ENCODE results near the gene IPO4. TPM values are rescaled to one million over a fixed set of nuclear protein-coding genes. Genes with fewer than 3 reads are reported as not detected.
A peak's percentile ranks its signal among the peaks of the same experiment; 100 is the strongest.

IPO4 gene
- total and polyA plus RNA-seq, 2 donors (not counting 1 experiment from before 2014, with no cell fraction given): 12.4 to 25.3 TPM

DNA sequence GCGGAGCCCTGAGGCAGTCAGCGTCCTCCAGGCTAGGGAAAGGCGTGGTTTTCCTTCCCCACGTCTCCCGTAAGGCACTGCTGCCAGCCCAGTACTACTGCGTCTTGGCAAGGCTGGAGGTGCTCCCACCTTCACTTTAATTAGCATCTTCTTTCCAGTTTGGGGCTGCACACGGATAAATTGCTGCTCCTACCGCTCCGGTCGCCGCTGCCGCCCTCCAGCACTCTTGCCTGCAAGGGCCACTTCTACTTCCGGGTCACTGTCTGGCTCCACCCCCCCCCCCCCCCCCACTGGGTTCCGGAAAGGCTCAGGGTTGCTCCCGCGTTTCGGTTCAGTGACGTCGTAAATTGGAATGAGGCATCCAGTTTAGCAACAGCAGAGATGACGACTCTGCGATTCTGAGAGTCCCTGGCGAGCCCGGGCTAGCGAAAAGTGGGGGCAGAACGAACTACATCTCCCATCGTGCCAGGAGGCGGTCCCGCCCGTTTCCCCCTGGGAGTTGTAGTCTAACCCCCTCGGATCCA is 43.6 kb upstream of the IPO4 start, which contains the start of gene NEDD8:
Gene NEDD8 (minus strand): TSS at position 247 of the 524 bp plus-strand sequence. CDS start 100 bp downstream, at position 147.
- DNase-seq (ENCODE audit: low read depth in 2 of 2): peak; percentile 94 to 96
- H2AFZ ChIP-seq (ENCODE audit: low read length): peak within 1 kb of the TSS; percentile 96
- peaks cover 15% of the 10 kb centered on the region for H3K4me1 ChIP-seq (ENCODE audit: control insufficient read depth, extremely low read depth, insufficient read depth, low read length)
- TF ChIP-seq EZH2 (IDR thresholded peaks at IDR 0.05; ENCODE audit: low read length, missing control alignments): no peak
- TF ChIP-seq, protein P1, sequence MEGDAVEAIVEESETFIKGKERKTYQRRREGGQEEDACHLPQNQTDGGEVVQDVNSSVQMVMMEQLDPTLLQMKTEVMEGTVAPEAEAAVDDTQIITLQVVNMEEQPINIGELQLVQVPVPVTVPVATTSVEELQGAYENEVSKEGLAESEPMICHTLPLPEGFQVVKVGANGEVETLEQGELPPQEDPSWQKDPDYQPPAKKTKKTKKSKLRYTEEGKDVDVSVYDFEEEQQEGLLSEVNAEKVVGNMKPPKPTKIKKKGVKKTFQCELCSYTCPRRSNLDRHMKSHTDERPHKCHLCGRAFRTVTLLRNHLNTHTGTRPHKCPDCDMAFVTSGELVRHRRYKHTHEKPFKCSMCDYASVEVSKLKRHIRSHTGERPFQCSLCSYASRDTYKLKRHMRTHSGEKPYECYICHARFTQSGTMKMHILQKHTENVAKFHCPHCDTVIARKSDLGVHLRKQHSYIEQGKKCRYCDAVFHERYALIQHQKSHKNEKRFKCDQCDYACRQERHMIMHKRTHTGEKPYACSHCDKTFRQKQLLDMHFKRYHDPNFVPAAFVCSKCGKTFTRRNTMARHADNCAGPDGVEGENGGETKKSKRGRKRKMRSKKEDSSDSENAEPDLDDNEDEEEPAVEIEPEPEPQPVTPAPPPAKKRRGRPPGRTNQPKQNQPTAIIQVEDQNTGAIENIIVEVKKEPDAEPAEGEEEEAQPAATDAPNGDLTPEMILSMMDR (conservative IDR thresholded peaks at IDR 0.05 in 1 of 2, IDR thresholded peaks at IDR 0.05 in 1 of 2; ENCODE audit: low read depth in 1 of 2, low read length in 2 of 2): no peak
- peak within 1 kb of the TSS; percentile 76 for H3K9ac ChIP-seq (ENCODE audit: insufficient read depth, low read length)
- peaks cover 64% of the 10 kb centered on the region for H3K79me2 ChIP-seq (ENCODE audit: control insufficient read depth, insufficient read depth, low read length)
- no peaks in the 10 kb centered on the region for H3K9me3 ChIP-seq (ENCODE audit: control insufficient read depth, insufficient read depth, low read depth, low read length)
- H3K4me2 ChIP-seq (ENCODE audit: extremely low read depth, insufficient read depth, low read length): peak within 1 kb of the TSS; percentile 100
- peak within 1 kb of the TSS; percentile 89 for H3K27ac ChIP-seq (ENCODE audit: insufficient read depth, low read length)
- peak within 1 kb of the TSS; percentile 66 to 82 (median 73) for H3K4me3 ChIP-seq (replicated peaks in 1 of 4; ENCODE audit: control extremely low read depth in 1 of 4, insufficient read depth in 1 of 4, low read depth in 3 of 4, low read length in 4 of 4)
- H3K27me3 ChIP-seq (ENCODE audit: control insufficient read depth, insufficient read depth, low read length): no peaks in the 10 kb centered on the region
- peaks cover 12% of the 10 kb centered on the region for H3K36me3 ChIP-seq (ENCODE audit: control insufficient read depth, insufficient read depth, low read length)
- H4K20me1 ChIP-seq (ENCODE audit: control insufficient read depth, extremely low read depth, insufficient read depth, low read length): no peaks in the 10 kb centered on the region

DNA sequence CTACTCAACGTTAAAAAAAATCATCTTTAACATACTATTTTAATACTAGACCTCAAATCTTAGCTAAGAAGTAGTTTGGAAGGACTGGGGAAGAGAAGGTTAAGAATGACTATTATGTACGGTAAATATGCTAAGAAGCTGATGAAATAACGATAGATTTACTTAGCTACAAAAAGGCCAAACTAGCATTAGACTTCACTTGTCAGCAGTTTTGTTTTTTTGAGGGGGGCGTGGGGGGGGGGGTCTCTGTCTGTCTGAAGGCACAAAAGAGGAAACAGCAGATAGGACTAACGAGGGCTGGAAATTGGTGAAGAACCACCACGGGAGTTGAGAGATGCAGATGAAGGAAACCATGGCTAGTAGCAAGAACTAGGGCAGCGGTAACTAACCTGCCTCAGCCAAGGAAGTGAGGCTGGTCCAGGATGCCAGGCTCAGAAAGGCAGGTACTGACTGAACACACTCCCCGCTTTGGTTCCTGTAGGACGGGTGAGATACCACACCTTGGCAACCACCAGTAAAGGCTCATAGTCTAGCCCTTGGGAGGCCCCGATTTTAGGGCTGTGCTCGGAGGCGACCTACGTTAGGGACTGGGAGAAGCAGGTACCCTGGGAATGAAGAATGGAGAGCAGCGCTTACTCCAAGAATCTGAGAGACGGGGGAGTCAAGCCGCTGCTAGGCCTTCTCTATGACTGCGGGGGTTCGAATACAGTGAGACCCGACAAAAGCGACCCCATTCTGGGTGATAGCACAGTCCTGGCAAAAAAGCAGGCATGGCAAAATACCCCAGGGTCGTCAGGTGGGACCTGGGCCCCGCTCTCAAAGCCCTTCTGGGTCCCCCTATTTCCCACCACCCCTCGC is 42.9 kb upstream of the IPO4 start:
- H3K27me3 ChIP-seq (ENCODE audit: control insufficient read depth, insufficient read depth, low read length): no peaks in the 10 kb centered on the region
- H3K36me3 ChIP-seq (ENCODE audit: control insufficient read depth, insufficient read depth, low read length): peaks cover 6% of the 10 kb centered on the region
- TF ChIP-seq EZH2 (IDR thresholded peaks at IDR 0.05; ENCODE audit: low read length, missing control alignments): no peak
- TF ChIP-seq, protein P1 (conservative IDR thresholded peaks at IDR 0.05 in 1 of 2, IDR thresholded peaks at IDR 0.05 in 1 of 2; ENCODE audit: low read depth in 1 of 2, low read length in 2 of 2): no peak
- H3K4me3 ChIP-seq (replicated peaks in 1 of 4; ENCODE audit: control extremely low read depth in 1 of 4, insufficient read depth in 1 of 4, low read depth in 3 of 4, low read length in 4 of 4): peak overlapping the region; percentile 66 to 82 (median 73)
- H4K20me1 ChIP-seq (ENCODE audit: control insufficient read depth, extremely low read depth, insufficient read depth, low read length): no peaks in the 10 kb centered on the region
- H3K4me1 ChIP-seq (ENCODE audit: control insufficient read depth, extremely low read depth, insufficient read depth, low read length): peaks cover 15% of the 10 kb centered on the region
- H3K9me3 ChIP-seq (ENCODE audit: control insufficient read depth, insufficient read depth, low read depth, low read length): no peaks in the 10 kb centered on the region
- peaks cover 70% of the 10 kb centered on the region for H3K79me2 ChIP-seq (ENCODE audit: control insufficient read depth, insufficient read depth, low read length)
- no peak for DNase-seq (ENCODE audit: low read depth in 2 of 2)
- H3K4me2 ChIP-seq (ENCODE audit: extremely low read depth, insufficient read depth, low read length): peak overlapping the region; percentile 57
- H3K27ac ChIP-seq (ENCODE audit: insufficient read depth, low read length): peak overlapping the region; percentile 89
- H2AFZ ChIP-seq (ENCODE audit: low read length): peak overlapping the region; percentile 89
- H3K9ac ChIP-seq (ENCODE audit: insufficient read depth, low read length): peak overlapping the region; percentile 76

DNA sequence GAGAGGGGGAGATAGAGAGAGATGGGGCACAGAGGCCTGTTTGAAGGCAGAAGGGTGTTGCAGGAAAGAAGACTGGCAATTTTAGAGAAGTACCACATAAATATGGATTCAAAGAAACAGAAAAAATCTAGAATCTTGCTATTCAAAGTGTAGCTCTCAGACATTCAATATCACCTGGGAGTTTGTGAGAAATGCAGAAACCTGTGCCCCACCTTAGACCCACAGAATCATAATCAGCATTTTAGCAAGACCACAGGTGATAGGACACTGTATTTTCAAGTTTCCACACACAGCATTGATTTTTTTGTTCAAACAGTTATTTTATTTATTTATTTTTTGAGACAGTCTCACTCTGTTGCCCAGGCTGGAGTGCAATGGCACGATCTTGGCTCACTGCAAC is 40.3 kb upstream of the IPO4 start:
- peaks cover 3% of the 10 kb centered on the region for H3K36me3 ChIP-seq (ENCODE audit: control insufficient read depth, insufficient read depth, low read length)
- H3K27me3 ChIP-seq (ENCODE audit: control insufficient read depth, insufficient read depth, low read length): no peaks in the 10 kb centered on the region
- no peak overlapping the region for H2AFZ ChIP-seq (ENCODE audit: low read length)
- no peak for TF ChIP-seq EZH2 (IDR thresholded peaks at IDR 0.05; ENCODE audit: low read length, missing control alignments)
- TF ChIP-seq, protein P1 (conservative IDR thresholded peaks at IDR 0.05 in 1 of 2, IDR thresholded peaks at IDR 0.05 in 1 of 2; ENCODE audit: low read depth in 1 of 2, low read length in 2 of 2): no peak
- peaks cover 69% of the 10 kb centered on the region for H3K79me2 ChIP-seq (ENCODE audit: control insufficient read depth, insufficient read depth, low read length)
- no peak overlapping the region for H3K9ac ChIP-seq (ENCODE audit: insufficient read depth, low read length)
- no peak overlapping the region for H3K27ac ChIP-seq (ENCODE audit: insufficient read depth, low read length)
- H3K4me2 ChIP-seq (ENCODE audit: extremely low read depth, insufficient read depth, low read length): no peak overlapping the region
- no peaks in the 10 kb centered on the region for H3K9me3 ChIP-seq (ENCODE audit: control insufficient read depth, insufficient read depth, low read depth, low read length)
- no peaks in the 10 kb centered on the region for H4K20me1 ChIP-seq (ENCODE audit: control insufficient read depth, extremely low read depth, insufficient read depth, low read length)
- no peak for DNase-seq (ENCODE audit: low read depth in 2 of 2)
- peaks cover 14% of the 10 kb centered on the region for H3K4me1 ChIP-seq (ENCODE audit: control insufficient read depth, extremely low read depth, insufficient read depth, low read length)
- H3K4me3 ChIP-seq (replicated peaks in 1 of 4; ENCODE audit: control extremely low read depth in 1 of 4, insufficient read depth in 1 of 4, low read depth in 3 of 4, low read length in 4 of 4): no peak overlapping the region

All from fibroblast of lung (primary cell).